Hindlimb muscle (tissue), 1 donor: ENCODE data around the gene SEL1L. TPM values are rescaled to one million over a fixed set of nuclear protein-coding genes. Genes with fewer than 3 reads are reported as not detected.
"Not testable (repeated sequence)": the region's sequence is repeated elsewhere in the genome, so short reads cannot be mapped to it uniquely, and the experiment has no call there.

Experiments used
- DNase-seq: peaks from one replicate; pipeline ENCODE4 v3.0.0-alpha.2; 2013
- polyA plus RNA-seq: library from polyadenylated mRNA; unstranded; fragments of 120-200 nt; gene quantifications from one replicate; pipeline ENCODE4 v1.2.1, GENCODE V29; 2013; ENCODE audit not compliant: insufficient read length

The SEL1L gene
- polyA plus RNA-seq, 1 donor, result 32.6 TPM

DNA sequence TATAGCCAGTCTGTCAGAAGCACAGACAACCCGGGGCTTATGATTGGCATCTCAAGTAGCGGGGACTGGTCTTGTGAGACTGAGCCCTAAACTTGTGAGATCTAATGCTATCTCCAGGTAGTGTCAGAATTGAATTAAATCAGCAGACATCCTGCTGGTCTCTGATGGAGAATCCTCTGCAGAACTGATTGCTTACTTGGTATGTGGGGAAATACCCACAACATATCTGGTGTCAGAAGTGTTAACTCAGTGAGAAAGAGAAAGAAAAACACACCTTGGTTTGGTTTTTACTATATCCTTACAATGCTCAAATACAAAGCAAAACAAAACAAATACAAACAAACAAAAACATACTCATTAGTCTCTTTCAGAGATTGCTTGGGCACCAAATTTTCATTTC lies 10.0 kb downstream of the SEL1L start:
- no peak for DNase-seq

DNA sequence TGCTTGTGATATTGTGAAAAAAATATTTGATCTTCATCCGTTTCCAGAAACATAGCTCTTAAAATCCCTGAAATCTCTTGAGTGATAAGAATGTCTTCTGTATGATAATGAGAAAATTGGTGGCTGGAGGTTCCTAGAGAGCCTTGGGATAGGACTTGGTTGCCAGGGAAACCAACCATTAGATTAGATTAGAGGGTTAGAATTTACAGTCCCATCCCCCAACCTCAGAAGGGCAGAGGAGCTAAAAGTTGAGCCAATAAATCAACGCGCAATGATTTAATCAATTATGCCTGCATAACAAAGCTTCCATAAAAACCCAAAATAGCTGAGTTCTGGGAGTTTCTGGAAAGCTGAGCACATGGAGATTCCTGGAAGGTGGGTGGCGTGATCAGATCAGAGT lies 10.6 kb downstream of the SEL1L start:
- no peak for DNase-seq

DNA sequence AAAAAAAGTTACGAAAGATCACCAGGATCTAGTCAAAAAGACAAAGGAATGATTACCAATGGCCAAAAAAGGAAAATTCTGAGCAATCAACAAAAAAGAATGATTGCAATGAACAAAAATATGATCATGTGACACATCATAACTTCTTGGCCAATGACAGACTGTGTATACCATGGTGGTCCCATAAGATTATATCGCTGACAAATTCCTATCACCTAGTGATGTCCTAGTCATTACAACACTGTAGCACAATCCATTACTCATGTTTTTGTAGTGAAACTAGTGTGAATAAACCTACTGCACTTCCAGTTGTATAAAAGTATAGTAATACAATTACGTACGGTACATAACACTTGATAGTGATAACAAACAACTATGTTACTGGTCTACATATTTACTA lies 12.3 kb downstream of the SEL1L start:
- DNase-seq, result no peak

DNA sequence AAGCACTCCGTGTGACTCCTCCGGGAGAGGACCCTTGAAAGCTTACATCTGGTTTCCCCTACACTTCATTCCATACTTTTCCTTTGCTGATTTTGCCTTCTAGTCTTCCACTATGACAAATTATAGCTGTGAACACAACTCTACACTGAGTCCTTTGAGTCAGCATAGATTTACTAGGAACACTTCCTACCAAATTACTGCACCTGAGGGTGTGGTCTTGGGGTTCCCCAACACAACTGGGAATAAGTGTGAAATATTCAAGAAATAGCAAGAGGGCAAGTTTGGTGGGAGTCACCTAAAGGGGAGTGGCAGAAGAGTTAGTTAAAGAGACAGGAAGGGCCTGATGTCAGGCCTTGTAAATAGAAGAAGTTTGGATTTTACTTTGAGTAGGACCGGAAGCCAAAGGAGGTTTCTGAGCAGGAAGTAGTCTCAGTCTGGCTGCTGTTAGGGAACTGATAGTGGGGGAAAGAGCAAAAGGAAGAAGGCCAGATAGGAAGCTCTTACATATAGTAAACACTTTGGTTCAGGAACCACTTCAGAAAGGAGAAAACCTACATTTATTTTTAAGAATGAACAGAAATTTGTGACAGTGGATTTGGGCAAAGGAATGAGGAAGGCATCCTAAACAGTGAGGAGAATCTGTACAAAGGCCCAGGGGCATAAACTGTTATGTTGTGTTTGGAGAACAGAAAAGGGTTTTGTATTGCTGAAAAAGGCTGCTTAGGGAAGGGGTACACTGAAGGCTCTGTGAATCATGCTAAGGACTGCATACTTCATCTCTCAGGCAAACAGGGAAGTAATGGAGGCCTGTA lies 14.2 kb downstream of the SEL1L start:
- peak; percentile 13 for DNase-seq

DNA sequence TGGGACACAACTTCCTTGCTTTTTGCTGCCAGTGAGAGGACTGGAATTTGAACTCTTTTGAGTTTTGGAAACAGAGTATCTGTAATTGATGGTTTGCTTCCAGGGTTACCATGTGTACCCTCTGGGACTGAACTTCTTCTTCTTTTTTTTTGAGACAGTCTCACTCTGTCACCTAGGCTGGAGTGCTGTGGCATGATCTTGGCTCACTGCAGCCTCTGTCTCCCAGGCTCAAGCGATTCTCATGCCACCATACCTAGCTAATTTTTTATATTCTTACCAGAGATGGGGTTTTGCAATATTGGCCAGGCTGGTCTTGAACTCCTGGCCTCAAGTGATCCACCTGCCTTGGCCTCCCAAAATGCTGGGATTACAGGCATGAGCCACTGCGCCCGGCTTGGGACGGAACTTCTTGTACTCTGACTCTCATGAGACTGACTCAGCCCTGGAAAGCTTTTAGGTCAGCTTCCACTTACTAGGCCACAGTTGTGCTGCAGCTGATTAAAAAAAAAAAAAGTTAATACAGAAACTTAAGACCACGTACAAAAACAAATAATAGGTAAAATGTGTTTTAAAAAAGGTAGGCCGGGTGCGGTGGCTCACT lies 15.8 kb downstream of the SEL1L start:
- DNase-seq, result no peak

DNA sequence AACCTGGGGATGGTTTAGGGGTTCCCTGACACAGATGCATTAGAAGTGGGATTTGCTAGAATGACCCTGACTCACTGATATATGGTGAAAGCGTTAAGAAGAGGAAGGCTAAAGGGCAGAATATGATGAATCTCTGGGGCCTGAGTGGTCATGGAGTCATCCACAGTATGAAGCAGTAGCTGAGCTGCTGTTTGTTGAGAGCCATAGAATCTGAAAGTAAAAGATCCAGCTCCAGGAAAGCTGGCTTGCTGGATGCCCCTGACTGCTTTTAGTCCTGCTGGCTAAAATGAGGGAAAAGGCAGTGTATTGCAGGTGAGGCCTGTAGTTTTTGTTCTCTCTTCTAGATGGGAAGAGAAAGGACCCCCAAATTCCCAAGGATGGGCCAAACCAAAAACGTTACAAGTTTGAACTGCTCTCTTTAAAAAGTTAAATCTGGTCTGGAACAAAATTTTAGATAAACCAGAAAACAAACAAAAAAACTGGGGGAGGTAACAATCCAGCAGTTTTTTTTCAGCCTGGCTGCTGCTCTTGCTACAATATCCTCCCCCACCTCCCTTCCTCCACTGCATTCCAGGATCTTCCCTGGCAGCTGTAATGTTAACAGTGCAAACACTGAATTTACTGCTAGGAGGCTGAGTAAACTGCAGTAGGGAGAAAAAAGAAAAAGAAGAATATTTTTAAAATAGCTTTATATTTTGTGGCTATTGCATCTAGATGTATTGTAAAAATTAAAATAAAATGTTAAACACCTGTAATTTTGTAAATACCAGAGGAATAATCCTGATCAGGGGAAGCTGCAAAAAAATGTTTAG lies 16.5 kb downstream of the SEL1L start:
- DNase-seq, result peak; percentile 56

DNA sequence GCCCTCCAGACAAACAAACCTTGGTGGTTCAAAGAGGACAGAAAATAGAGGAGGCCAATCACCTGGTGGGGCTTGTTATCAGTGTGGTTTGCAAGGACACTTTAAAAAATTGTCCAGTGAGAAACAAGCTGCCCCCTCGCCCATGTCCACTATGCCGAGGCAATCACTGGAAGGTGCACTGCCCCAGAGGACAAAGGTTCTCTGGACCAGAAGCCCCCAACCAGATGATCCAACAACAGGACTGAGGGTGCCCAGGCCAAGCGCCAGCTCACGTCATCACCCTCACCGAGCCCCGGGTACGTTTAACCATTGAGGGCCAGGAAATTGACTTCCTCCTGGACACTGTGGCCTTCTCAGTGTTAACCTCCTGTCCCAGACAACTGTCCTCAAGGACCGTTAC lies 17.7 kb downstream of the SEL1L start:
- not testable (repeated sequence) for DNase-seq

DNA sequence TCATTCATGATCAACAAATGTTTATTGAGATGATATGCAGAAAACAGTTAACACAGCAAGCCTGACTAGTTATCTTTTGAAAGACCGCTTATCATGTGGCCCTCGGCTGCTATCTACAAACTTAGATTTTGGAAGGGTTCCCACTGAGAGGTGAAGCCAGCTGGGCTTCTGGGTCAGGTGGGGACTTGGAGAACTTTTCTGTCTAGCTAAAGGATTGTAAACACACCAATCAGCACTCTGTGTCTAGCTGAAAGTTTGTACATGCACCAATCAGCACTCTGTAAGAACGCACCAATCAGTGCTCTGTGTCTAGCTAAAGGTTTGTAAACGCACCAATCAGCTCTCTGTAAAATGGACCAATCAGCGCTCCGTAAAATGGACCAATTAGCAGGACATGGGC lies 20.8 kb downstream of the SEL1L start:
- DNase-seq, result not testable (repeated sequence)

DNA sequence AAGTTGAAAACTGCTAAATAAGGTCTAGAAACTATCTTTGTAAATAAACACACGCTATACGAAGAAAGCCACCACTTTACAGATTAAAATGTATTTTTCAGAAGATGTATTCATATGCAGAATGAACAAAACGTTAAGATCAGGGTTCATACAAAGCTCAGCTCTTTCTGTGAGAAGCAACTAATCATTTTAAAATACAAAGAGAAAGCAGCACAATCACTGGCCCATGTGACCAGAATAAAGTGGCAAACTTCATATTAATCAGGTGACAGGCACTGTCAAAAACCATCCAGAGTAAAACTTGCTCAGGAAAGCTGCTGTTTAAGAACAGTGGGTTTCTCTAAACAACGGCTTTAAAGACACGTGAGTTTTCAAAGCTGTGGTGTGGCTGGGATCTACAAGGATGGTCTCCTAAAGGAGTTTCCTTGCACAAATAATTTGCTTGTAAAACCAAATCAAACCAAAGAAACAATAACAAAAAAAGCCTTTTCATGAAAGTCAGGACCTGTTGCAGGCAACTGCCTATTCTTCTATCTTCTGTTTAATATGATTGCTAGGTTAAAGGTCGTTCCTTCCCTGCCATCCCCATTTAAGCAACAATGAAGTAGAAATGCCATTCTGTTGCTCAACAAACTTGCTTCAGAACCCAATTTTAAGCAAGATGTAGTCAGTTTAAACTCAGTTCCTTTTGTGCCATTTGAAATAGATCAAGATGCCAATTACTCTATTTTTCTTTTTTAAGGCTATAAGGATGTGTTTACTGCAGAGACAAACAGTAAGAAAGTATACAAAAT lies 22.3 kb downstream of the SEL1L start:
- no peak for DNase-seq

DNA sequence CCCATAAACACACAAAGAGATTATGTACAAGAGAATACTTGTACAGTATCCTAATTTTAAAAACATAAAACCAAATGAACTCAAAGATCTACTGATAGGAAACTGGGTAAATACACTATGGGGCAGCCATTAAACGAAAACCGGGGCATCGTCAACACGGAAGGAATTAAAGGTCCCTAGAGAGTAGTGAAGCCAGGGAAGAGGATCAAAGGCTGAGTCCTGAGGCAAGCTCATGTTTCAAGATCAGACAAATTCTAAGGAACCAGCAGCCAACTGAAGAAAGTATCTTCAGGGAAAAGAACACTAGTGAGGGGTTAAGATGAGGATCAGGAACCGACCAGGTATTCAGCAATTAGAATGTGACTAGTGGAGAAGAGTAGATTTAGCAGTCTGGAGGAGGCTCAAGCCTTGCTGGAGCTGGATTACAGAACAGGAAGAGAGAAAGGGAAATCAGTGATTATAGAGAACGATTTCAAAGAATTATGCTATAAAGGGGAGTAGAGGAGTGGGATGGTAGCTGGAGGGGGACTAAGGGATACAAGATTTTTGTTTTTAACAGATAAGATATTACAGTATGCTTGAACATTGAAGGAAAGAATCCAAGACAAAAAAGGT lies 23.7 kb downstream of the SEL1L start:
- DNase-seq, result no peak

DNA sequence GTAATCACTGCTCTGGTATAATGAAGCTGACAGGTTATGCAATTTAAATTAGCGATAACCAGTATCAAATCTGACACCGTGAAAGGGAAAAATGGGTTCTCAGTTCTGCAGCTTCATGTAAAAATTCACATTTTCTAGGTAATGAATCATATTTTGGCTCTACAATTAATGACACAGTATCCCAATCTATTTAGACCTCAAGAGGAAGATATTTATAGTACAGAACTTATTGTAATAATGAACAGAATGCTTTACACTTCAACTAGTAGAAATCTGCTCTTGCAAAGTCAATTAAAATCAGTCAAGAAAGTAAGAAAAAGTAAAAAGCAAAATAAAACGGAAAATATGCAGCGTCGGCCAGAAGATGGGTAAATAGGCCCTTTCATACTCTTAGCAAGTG lies 24.3 kb downstream of the SEL1L start:
- no peak for DNase-seq

DNA sequence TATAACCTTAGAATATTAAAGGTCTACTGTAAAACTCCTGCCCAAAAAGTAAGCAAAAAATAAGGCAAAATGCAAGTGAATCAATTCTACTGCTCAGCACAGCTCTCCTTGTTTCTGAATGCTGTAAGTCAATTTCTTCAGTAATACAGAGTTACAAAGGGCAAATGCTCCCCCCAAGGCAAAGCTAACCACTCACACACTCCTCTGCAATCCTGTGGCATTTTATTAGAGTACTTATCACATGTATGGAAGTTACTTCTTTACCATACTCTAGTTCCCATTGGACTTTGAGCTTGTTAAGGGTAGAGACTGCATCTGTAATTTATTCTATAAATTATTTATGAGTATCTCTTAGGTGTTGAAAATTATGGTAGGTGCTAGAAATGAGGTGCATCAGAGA lies 27.2 kb downstream of the SEL1L start:
- DNase-seq, result no peak

DNA sequence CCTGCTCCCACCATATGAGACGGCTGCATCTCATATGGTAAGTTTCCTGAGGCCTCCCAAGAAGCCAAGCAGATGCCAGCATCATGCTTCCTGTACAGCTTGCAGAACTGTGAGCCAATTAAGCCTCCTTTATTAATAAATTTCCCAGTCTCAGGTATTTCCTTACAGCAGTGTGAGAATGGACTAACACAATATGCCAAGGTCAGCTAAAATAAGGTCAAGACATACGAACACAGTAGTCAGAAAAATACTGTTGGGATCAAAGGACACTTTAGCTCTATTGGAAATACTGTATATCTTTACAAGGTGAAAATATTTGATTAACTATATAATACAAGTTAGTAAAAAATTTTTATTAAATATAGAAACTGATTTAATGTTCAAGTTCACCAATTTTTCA lies 28.8 kb downstream of the SEL1L start:
- no peak for DNase-seq

DNA sequence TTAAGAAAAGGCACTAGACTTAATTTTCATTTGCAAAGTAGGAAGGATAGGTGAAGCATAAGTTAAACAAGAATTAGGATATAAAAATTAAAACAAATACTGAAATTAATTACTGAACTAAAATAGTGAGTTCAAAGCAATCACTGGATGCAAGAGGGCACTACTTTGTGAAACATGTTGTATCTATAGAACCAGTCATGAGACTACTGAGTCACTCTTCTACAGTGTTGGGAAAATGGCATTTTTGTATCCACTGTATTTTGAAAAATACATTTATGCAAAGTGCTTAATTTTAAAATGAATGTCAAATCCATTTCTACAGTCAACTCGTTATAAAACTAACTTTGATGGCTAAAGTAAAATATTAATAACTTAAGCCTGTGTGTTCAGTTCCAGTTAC lies 47.9 kb downstream of the SEL1L start:
- no peak for DNase-seq

DNA sequence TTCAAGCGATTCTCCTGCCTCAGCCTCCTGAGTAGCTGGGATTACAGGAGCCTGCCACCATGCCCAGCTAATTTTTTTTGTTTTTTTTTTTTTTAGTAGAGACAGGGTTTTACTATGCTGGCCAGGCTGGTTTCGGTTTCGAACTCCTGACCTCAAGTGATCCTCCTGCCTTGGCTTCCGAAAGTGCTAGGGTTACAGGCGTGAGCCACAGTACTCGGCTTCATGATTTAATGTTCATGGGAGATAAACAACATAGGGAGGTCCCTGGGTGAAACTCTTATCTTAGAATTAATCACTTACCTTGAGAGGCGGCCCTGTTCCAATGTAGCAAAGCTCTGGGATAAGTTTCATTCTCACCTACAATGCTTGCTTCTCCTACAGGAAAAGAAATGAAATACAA lies 48.3 kb downstream of the SEL1L start:
- DNase-seq, result no peak

DNA sequence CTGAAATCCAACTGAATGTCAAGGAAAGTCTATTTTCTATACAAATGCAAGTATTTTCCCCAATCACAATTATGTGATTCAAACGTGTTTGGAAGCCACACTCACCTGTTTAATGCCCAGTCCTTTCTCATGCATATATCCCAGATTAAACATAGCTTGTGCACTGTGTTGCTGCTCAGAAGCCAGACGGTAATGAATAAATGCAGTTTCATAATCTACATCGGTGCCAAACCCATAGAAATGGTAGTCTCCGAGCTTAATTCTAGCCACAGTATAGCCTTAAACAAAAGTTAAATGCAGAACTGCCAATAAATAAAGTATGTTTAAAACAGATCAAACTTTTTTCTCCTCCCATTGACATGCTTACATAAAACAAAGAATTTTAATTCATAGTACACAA lies 49.5 kb downstream of the SEL1L start:
- DNase-seq, result no peak

DNA sequence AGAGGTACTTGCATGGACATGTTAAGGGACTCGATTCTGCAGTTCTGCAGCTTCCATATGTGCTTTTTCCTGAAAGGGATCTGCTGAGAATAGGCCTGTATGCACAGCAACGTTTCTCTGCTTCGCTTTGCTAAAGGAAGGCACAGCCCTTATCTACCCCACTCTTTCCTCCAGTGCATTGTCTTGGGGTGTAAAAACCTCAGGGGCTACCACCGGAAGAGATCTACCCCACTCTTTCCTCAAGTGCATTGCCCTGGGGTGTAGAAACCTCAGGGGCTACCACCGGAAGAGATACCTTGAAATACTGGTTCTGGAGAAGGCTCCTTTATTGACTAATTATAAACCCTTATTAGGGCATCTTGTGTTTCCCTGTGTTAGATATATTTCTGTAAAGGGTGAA lies 52.9 kb downstream of the SEL1L start:
- no peak for DNase-seq

DNA sequence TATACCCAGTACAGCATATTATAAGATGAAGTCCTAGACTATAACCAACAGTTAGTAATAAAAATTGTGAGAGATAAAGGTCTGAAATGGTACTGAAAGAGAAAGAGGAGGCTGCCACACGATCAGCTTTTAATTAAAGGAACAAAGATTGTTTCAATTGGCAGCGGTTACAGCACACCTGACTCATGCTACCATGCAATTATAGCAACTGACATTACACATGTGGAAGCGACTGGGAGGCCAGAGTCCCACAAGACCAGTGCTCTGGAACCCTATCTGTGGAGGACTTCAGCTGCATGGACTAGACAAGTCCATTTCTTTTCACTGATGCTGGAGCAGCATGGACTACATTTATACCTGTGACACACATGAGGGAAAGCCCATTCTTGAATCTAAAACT lies 55.2 kb downstream of the SEL1L start:
- DNase-seq, result no peak

DNA sequence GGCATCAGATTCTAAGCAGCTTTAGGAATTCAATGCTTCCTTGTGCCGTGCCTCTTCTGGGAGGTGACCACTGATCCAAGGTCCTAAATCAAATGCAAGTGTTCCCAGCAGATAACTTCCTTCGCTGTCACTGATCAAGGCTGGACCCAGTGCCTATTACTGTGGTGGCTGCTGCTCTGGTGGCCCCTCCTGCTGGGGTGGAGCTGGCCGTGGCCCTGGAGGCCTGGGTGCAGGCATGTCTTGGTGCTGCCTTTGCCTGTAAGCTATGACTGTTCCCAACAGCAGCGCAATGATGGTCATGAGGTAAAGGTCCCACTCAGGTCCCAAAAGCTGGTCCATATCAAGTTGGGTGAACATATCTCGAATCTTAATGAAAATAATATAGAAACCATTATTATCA lies 56.8 kb downstream of the SEL1L start:
- DNase-seq, result no peak

DNA sequence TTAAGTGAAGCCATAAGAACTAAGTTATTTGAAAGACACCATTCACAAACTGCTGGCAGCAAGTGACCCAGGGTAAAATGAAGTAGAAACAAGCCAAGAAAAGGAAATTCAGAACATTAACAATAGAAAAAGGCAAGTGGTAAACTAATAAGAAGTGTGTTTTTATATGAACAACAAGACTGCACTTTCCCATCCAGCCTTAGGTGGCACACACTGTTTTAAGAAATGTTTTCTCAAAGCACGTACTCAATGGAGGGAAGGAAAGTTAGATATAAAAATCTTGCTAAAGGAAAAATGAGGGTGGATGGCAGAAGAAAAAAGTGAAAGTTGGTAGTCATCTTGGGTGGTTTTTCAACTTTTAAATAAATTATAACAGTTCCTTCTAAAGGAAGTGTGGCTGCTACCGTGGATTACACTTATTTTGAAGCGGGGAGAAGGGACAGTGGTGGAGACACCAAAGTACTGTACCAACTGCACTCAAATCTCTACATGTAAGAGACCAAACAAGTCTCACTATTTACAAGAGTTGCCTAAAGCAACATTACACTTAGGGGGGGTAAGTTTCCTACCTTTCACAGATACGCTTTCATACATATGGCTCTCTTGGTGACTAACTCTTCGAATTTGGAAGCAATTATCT lies 58.8 kb downstream of the SEL1L start:
- no peak for DNase-seq

DNA sequence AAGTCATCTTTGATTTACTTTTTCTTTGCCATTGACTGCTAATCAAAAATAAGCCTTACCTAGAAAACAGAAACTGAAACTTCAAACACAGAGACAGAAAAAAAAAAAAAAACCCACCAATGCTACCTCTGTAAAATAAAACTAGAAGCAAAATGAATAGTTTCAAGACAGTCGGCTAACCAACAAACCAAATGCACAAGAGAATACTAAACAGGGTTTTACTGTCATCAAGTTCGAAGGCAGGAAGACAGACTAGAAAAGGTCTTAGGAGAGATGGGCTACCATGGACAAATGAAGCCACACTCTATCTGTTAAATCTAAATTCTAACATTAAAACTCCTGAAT lies 59.5 kb downstream of the SEL1L start:
- DNase-seq, result no peak
